ENCODE results near the gene CCDC85C.

- TF ChIP-seq POLR2A (IDR thresholded peaks at IDR 0.05), result no peak
- TF ChIP-seq CTCF (IDR thresholded peaks at IDR 0.05), result no peak
Observed at GRCh38 chr14:99516156-99516870, 87.7 kb downstream of the CCDC85C start.

Data from testis (tissue), 2 donors.